Left ventricle myocardium superior (tissue), 1 donor: ENCODE data around the gene PAPPA. TPM values are rescaled to one million over a fixed set of nuclear protein-coding genes. Genes with fewer than 3 reads are reported as not detected.

ENCODE experiments used
- ATAC-seq: fragments of 200-7000 bp; cut with Tn5 transposase; one replicate; pipeline ENCODE4 v1.9.1; 2020; ENCODE audit warnings: mild to moderate bottlenecking, moderate library complexity
- DNase-seq: peaks from one replicate; pipeline ENCODE4 v3.0.0-alpha.2; 2020
- intact Hi-C: fragments of 100-400 bp; cut with micrococcal nuclease; formaldehyde crosslinking; loops from one replicate; pipeline ENCODE4 v1.11.0; 2022
- total RNA-seq: library from RNA; stranded (reverse); fragmentation: NEBNext Ultra II Directional; extraction: Animal tissue kit (Norgen Biotek cat#: 25700); gene quantifications from one replicate; pipeline ENCODE4 v1.2.1, GENCODE V29; 2021
- donor health status: DM: no; HTN: yes; CAD: no; lungs with severe emphysema.

Gene PAPPA
- total RNA-seq, 1 donor from 2014 or later = 1.1 TPM

DNA sequence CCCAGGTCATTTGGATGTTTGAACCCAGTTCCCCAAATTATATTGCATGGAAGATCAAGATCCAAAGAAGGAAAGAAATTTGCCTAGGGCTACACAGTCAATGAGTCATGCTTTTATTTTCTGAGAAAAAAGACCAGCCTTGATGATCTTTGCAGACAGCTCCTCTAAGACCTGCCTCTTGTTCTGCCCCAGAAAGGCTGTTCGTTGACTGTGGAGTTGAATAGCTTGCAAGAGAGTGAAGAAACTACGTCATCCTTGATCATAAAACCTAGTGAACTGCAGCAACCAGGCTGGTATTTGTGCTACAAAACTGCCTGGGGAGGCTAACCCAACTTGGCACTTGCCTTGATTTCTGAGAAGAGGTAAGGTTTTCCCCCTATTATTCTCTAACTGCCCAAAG, 263.9 kb downstream of the PAPPA start:
- intact Hi-C loops = no loop called here
- no peak for ATAC-seq
- no peak for DNase-seq

DNA sequence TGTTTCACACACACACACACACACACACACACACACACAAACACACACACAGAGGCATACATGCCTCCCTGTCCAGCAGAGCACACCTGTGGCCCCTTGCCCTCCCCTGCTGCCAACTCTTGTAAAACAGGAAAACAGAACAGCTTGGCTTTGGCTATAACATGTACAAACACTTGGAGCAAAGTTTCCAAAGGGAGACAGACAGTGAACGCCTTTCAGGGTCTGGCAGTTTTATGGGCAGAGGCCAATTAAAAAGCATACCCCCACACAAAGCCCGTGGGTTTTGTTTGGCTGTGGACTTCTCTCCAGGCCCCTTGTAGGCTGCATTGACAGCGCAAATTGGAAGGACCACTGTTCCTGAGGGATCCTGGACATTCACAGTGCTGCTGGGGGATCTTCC, 265.6 kb downstream of the PAPPA start:
- intact Hi-C loops = no loop called here
- no peak for DNase-seq
- no peak for ATAC-seq

DNA sequence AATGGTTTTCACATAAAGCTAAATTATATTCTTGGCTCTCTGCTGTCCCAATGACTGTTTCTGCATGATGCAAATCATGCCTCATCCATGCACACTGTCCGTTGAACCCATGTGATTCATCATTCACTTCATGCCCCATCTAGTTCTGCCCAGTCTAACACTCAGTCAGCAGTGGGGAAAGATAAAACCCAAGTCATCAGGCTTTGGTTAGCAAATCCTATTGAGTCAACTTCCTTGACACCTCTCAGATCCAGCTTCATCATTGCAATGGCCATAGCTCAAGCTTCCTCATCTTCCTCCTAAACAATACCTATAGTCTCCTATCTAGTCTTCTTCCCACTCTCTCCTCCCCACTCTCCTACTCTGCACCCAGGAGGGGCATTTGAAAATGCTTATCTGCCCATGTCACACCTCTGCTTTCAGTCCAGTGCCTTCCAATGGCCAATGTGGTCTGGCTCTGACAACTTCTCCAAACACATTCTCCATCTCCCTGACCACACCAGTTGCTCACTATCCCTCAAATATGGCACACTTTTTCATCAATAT, 267.5 kb downstream of the PAPPA start:
- ATAC-seq (no peak), DNase-seq (no peak)
- intact Hi-C loops = no loop called here

DNA sequence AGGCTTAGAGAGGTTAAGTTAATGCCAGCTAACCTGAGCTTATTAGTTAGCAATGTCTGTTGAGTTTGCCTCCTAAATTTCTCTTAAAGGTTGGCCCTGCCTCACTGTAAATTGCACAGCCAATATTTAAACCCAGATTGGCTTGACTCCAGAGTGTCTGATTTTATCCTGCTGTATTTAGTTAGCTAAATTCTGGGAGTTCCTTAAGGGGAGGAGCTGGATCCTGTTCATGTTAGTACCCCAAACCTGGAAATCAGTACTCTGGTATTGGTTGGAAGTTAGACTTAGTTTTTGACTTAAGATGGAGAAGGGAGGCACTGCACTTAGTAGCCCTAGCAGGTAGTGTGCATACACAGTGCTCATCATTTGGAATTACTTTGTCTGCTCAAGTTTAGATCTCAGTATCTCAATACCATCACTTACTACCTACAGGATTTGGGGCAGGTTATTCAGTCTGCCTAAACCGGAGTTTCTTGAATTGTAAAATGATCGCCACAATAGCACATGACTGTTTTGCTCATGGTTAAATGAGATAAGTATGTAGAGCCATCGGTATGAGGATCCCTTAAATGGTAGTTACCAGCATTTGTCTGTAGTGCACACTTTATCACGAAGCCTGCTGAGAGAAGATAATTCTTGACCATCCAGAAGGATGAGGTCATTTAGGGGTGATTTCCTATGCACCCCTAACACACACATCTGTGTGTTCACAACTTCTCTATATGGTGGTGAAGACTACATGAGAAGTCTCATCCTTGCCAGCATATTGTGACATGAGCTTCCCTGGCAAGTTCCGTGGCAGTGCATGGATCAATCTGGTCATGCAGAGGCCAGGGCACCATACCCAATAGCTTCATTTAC, 268.8 kb downstream of the PAPPA start:
- ATAC-seq (no peak), DNase-seq (no peak)
- intact Hi-C loops = no loop called here

DNA sequence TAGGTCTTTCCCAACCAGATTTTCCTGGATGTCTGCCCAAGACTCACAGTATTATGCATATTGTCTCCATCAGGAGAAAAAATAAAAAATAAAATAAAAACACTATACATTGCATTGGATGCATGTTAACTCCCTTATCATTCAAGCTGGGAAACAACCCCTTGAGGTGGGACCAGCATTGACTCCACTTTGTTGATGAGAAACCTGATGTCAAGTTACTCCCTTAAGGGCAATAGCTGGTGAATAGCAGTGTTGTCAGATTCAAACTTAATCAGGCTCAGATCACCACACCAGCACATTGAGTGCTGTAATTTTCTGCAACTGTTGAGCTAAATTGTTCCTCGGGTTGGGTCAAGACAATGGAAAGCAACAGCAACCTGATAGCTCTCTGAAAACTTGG, 269.6 kb downstream of the PAPPA start:
- DNase-seq = no peak
- no peak for ATAC-seq
- intact Hi-C loops = no loop called here

- ATAC-seq (no peak), DNase-seq (no peak)
- intact Hi-C loops = no loop called here
Measured at GRCh38 chr9:116425244-116425643, 271.7 kb downstream of the PAPPA start.

DNA sequence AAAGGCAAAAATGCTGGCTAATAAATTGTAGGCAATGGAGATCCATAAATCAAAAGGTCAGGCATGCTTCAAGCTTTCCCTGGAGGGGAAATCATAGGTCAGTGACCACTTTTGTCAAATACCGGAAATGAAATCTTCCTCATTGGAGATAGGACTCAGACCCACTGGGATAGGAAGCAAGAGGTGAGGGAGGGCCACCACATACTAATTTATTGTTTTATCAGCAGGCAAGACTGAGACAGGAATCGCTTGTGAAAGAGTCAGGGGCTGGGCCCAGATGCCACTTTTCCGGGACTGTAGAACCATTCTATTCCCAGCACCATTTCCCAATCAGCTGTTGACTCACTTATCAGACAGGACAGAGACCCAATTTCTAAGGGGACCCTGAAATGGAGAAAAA, 277.3 kb downstream of the PAPPA start:
- intact Hi-C loops = no loop called here
- ATAC-seq (no peak), DNase-seq (no peak)

DNA sequence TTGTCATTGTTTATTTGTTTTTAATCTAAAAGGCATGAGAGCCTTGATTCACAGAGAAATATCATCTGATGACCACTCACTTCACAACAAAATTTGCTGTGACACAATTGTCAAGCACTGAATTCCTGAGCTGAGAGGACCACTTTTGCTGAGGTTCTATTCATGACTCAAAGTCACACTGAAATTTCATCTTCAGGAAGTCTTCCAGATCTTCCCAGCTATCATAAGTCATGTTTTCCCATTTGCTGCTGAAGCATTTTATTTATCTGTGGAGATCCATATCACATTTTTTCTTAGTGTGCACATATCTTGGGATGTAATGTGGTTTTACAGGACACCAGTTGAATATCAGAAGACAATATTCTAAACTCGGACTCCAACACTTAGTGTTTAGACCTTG, 278.5 kb downstream of the PAPPA start:
- intact Hi-C loops = no loop called here
- DNase-seq = no peak
- ATAC-seq = no peak

DNA sequence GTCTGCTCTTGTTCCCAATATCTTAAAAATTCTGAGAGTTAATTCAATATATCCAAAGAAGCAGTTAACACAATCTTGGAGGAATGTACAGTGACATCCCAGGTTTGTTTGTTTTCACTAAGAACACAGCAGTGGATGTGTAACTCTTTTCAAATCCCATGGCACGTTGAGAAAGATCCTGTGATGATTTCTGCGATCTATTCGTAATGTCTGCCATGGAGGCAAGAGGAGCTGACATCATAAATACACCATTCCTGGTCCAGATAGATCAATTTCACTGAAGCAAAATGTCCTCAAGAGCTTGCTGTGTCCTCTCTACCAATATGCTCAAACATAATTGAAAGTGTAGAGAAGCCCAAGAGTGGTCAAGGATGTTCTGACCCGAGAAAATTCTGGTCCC, 280.7 kb downstream of the PAPPA start:
- intact Hi-C loops = no loop called here
- ATAC-seq = no peak
- DNase-seq = no peak

DNA sequence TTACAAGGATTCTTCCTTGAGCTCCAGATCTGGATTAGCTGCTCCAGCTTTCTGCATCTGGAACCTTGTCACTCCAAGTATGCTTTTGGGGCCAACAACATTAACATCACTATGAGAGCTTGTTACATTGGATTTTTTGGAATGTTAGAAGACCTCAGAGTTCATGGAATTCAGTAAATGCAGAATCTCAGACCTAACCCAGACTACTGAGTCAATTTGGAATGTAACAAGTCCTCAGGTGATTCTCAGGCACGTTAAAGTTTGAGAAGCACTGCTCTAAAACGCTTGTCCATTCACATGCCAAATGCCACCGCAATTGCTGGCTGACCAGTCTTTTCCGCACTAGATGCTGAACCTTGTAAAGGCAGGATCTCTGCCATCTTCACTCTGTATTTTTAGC, 282.1 kb downstream of the PAPPA start:
- DNase-seq (no peak), ATAC-seq (no peak)
- intact Hi-C loops = no loop called here

DNA sequence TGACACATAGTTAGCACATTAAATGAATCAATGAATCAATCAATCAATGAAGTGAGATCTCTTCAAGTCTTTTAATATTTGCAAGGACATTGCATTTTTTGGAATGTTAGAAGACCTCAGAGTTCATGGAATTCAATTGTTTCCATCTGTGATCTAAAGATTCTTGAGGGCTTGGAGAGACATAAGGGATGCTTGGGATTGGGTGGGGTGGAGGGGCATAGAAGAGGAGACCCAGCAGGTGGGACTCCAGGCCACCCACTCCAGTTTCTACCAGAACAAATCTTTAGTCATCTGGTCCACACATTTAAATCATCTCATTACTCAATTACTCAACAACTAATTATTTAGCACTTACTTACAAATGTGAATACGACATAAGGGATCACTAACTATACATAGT, 282.5 kb downstream of the PAPPA start:
- no peak for ATAC-seq

DNA sequence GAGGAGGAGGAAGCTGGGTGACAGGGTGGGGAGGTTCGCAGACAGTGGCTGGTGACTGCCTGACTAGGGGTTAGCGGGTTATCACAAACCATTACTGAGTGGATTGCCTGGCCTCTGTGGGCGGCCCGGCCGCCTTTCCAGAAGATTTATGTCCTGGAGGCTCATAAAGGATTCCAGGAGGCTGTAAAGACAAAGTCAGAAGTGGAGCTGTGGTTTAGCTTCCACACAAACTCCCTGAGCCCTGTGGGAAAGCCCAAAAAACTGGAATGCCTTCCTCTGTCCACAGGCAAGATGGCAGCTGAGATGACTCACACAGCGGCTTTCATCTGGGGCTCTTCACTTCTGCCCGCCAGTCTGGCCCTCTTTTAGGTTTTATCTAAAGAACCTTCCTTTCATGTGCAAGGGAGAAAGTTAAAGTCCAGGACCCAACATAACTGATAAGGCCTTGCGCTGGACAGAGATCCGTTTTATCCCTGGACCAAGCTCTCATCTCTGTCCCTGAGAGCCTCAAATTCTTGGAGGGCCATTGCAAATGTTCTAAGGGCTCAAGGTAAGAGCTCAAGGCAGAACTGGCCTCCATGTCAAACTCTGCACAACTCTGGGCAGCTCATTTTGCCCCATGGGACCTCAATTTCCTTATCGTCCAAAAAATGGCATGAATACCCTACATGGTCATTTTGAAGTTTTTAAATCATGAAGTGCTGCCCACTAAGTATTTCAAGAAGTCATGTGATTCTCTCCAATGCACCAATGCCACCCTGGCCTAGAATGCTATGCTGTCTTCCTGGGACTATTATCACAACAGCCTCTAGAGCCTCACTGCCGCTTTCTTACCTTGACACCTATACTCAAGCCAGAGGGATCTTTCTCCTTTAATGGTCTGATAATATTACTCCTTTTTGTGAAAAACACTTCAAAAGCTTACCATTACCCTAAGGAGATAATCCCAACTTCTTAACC, 284.1 kb downstream of the PAPPA start:
- DNase-seq = no peak
- intact Hi-C loops = no loop called here
- ATAC-seq = no peak

More for the DNA sequence above, 282.5 kb downstream of the PAPPA start:
- intact Hi-C loops = no loop called here
- no peak for DNase-seq

- intact Hi-C loops = no loop called here
- no peak for ATAC-seq
- no peak for DNase-seq
Measured at GRCh38 chr9:116442528-116442927, 288.9 kb downstream of the PAPPA start.

DNA sequence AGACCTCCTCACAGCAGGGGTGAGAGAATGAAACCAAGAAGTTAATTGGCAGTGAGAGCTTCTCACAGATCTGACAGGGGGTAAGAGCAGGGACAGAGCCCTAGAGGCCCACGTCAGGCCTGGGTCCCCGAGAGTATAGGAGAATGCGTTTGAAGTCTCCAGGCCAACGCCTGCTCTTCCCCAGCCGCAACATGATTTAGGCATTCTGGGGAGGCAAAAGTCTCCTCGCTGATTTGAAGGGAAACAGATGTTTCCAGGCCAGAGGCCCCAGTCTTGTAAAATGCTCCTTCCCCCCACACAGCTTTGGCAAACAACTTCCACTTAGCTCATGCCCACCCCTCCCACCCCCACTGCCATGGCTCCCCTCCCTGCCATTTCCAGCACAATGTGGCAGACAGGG, 294.3 kb downstream of the PAPPA start:
- intact Hi-C loops = no loop called here
- ATAC-seq (peak; percentile 40), DNase-seq (no peak)

GRCh38 chr9:116448431-116448830, 294.8 kb downstream of the PAPPA start:
- DNase-seq = no peak
- no peak for ATAC-seq
- intact Hi-C loops = no loop called here

GRCh38 chr9:116449949-116450348, 296.4 kb downstream of the PAPPA start:
- DNase-seq = no peak
- no peak for ATAC-seq
- intact Hi-C loops = no loop called here

GRCh38 chr9:116450378-116451139, 297.0 kb downstream of the PAPPA start:
- DNase-seq = no peak
- intact Hi-C loops = no loop called here
- ATAC-seq = no peak

GRCh38 chr9:116451500-116452115, 298.0 kb downstream of the PAPPA start:
- no peak for ATAC-seq
- intact Hi-C loops = no loop called here
- no peak for DNase-seq
